Transverse colon (tissue), 3 donors: ENCODE measurements around the gene COL19A1.

Source experiments
- CTCF ChIP-seq, 5 experiments: fragments of 200-600 bp in 3 of 5; fragments of 450-650 bp in 2 of 5; sonication (generic) in 3 of 5; IDR thresholded peaks; 1 replicate in 2 of 5; 2 replicates in 3 of 5; pipeline ENCODE4 v1.5.1; 2016 to 2017; ENCODE audit warnings: antibody characterized with exemption in 5 of 5, inconsistent platforms in 3 of 5, mild to moderate bottlenecking in 2 of 5, moderate library complexity in 1 of 5
- POLR2A ChIP-seq: fragments of 450-650 bp; IDR thresholded peaks from one replicate; pipeline ENCODE4 v1.6.1; 2016; ENCODE audit warnings: antibody characterized with exemption, mild to moderate bottlenecking, moderate library complexity

GRCh38 chr6:69827276-69827893, 39.0 kb upstream of the COL19A1 start:
- no peak for TF ChIP-seq CTCF (IDR thresholded peaks at IDR 0.05)
- TF ChIP-seq POLR2A = no peak
